Lower leg skin (tissue), 4 donors: Measurements from ENCODE around the gene ST8SIA5. TPM values are rescaled to one million over a fixed set of nuclear protein-coding genes. Genes with fewer than 3 reads are reported as not detected.

Source experiments
- DNase-seq, 2 donors: peaks; one replicate each; pipeline ENCODE4 v3.0.0-alpha.2; 2019; ENCODE audit warnings: low spot score in 2 of 2
- H3K4me3 ChIP-seq: fragments of 200-600 bp; sonication (generic); 2 replicates; pipeline ENCODE4 v1.5.1; 2017; ENCODE audit warnings: mild to moderate bottlenecking, low read depth; ENCODE audit not compliant: poor library complexity, severe bottlenecking
- CTCF ChIP-seq, 3 donors: fragments of 450-650 bp; IDR thresholded peaks; one replicate each; pipeline ENCODE4 v1.5.1; 2016; ENCODE audit warnings: antibody characterized with exemption in 3 of 3, mild to moderate bottlenecking in 3 of 3, moderate library complexity in 2 of 3
- POLR2A ChIP-seq, 2 donors: fragments of 450-650 bp; IDR thresholded peaks; one replicate each; pipeline ENCODE4 v1.6.1; 2016 to 2017; ENCODE audit warnings: antibody characterized with exemption in 2 of 2, mild to moderate bottlenecking in 1 of 2, moderate library complexity in 1 of 2
- WGBS, 2 donors: methylation state at CpG; one replicate each; pipeline ENCODE4 v1.1.5; 2018; 5-methylcytosine and 5-hydroxymethylcytosine counted together
- intact Hi-C: fragments of 100-400 bp; cut with DNase I; formaldehyde crosslinking; loops from one replicate; pipeline ENCODE4 v1.15.0; 2023; ENCODE audit warnings: low total_unique reads
- total RNA-seq, 4 donors: library from RNA; depleted of rRNA; stranded (reverse); fragments of >200 nt; gene quantifications; one replicate each; pipeline ENCODE4 v1.1.0, GENCODE V29; 2016

ST8SIA5 gene
- total RNA-seq, 4 donors from 2014 or later: not detected

- no peak overlapping the region for H3K4me3 ChIP-seq
- intact Hi-C loops: no loop called here
- no peak for TF ChIP-seq CTCF (IDR thresholded peaks at IDR 0.05)
- TF ChIP-seq POLR2A (IDR thresholded peaks at IDR 0.05): no peak
- peak in 1 of 2 donors; percentile 59 for DNase-seq
- WGBS, 2 donors: 50 to 72% methylated on average over 5 of the region's 5 CpGs
Observed at GRCh38 chr18:46625069-46625468, 131.8 kb downstream of the ST8SIA5 start.

GRCh38 chr18:46624127-46624526 lies 132.7 kb downstream of the ST8SIA5 start:
- 85 to 90% methylated on average over 11 of the region's 11 CpGs for WGBS, 2 donors
- DNase-seq: peak in 1 of 2 donors; percentile 46

GRCh38 chr18:46623541-46623940 lies 133.3 kb downstream of the ST8SIA5 start:
- intact Hi-C loops: no loop called here
- WGBS, 2 donors: 19 to 43% methylated on average over 7 to 9 of the region's 10 CpGs
- DNase-seq: peak; percentile 10 to 81
- H3K4me3 ChIP-seq: no peak overlapping the region
- TF ChIP-seq POLR2A (IDR thresholded peaks at IDR 0.05) (no peak), CTCF (IDR thresholded peaks at IDR 0.05) (no peak)

More at GRCh38 chr18:46624127-46624526, 132.7 kb downstream of the ST8SIA5 start:
- no peak overlapping the region for H3K4me3 ChIP-seq
- no peak for TF ChIP-seq CTCF (IDR thresholded peaks at IDR 0.05)
- no peak for TF ChIP-seq POLR2A (IDR thresholded peaks at IDR 0.05)
- intact Hi-C loops: no loop called here

GRCh38 chr18:46622999-46623398 lies 133.9 kb downstream of the ST8SIA5 start:
- intact Hi-C loops: no loop called here
- TF ChIP-seq POLR2A (IDR thresholded peaks at IDR 0.05): no peak
- TF ChIP-seq CTCF (IDR thresholded peaks at IDR 0.05): no peak
- 73 to 83% methylated on average over 3 of the region's 3 CpGs for WGBS, 2 donors
- no peak overlapping the region for H3K4me3 ChIP-seq
- DNase-seq: no peak

- no peak overlapping the region for H3K4me3 ChIP-seq
- peak; percentile 2 to 50 for DNase-seq
- WGBS, 2 donors: 96 to 100% methylated on average over 4 of the region's 4 CpGs
- TF ChIP-seq POLR2A (IDR thresholded peaks at IDR 0.05): no peak
- TF ChIP-seq CTCF (IDR thresholded peaks at IDR 0.05): no peak
- intact Hi-C loops: no loop called here
Observed at GRCh38 chr18:46622451-46622850, 134.4 kb downstream of the ST8SIA5 start.

GRCh38 chr18:46621871-46622270 lies 135.0 kb downstream of the ST8SIA5 start:
- H3K4me3 ChIP-seq: no peak overlapping the region
- intact Hi-C loops: no loop called here
- DNase-seq: peak; percentile 4 to 65

More at GRCh38 chr18:46621871-46622270, 135.0 kb downstream of the ST8SIA5 start:
- WGBS, 2 donors: 78 to 84% methylated on average over 2 of the region's 2 CpGs
- TF ChIP-seq CTCF (IDR thresholded peaks at IDR 0.05) (no peak), POLR2A (IDR thresholded peaks at IDR 0.05) (no peak)
